ENCODE data around the gene C4BPA.

The C4BPA gene

DNA sequence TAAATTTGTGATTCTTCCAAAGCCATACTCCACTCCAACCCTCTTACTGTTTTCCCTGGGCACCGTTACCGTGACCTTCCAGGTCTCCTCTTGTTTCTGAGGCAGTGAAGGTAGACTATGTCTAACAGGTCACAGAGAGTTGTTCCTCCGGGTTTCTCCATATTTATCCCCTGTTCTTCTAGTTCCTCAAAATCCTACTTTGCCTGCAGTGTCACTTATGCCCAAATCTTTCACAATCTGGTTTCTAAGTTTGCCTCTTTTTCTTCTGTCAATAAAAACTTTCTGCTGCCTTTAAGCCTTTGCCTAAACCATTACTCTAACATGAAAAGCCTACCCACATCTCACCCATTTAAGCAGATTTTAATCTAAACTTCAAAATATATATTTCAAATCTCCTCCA lies 87.7 kb downstream of the C4BPA start:
- no peaks in the 10 kb centered on the region for H3K36me3 ChIP-seq (ENCODE audit: insufficient read depth, low read length)
- no peaks in the 10 kb centered on the region; the same call in 1 of the 2 replicates for H3K27me3 ChIP-seq (ENCODE audit: insufficient read depth, low read length)
- no peak overlapping the region for H3K27ac ChIP-seq (ENCODE audit: low read depth, low read length)
- WGBS: 94% methylated on average over 3 of the region's 3 CpGs
- no peak overlapping the region for H3K9ac ChIP-seq (ENCODE audit: low read depth, low read length)
- no peaks in the 10 kb centered on the region for H3K4me1 ChIP-seq (ENCODE audit: insufficient read depth, low read length)
- H3K9me3 ChIP-seq (ENCODE audit: insufficient read depth, low read depth, low read length): no peaks in the 10 kb centered on the region
- H3K4me3 ChIP-seq (ENCODE audit: low read length): no peak overlapping the region

DNA sequence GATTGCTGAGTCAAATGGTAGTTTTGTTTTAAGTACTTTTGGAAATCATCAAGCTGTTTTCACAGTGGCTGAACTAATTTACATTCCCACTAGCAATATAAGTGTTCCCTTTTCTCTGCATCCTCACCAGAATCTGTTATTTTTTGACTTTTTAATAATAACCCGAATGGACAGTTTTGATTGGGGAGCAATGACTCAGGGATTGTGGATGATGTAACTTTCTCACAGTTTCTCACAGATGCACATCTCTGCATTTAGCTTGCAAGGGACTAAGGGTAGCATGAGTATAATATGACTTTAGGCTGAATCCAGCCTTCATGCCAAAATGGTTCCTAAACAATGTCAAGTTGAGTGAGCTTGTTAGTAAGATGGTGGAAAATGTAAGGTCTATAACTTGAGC lies 90.2 kb downstream of the C4BPA start:
- no peak overlapping the region for H3K9ac ChIP-seq (ENCODE audit: low read depth, low read length)
- WGBS: no CpG with 5 or more reads among the region's 1 CpG
- no peaks in the 10 kb centered on the region for H3K9me3 ChIP-seq (ENCODE audit: insufficient read depth, low read depth, low read length)
- no peaks in the 10 kb centered on the region for H3K36me3 ChIP-seq (ENCODE audit: insufficient read depth, low read length)
- H3K4me3 ChIP-seq (ENCODE audit: low read length): no peak overlapping the region
- H3K4me1 ChIP-seq (ENCODE audit: insufficient read depth, low read length): no peaks in the 10 kb centered on the region
- no peak overlapping the region for H3K27ac ChIP-seq (ENCODE audit: low read depth, low read length)
- H3K27me3 ChIP-seq (ENCODE audit: insufficient read depth, low read length): no peaks in the 10 kb centered on the region; the same call in 1 of the 2 replicates

All from HUES64 (cell line).